Right lung (tissue), 5 donors: ENCODE results near the gene HGFAC. TPM values are rescaled to one million over a fixed set of nuclear protein-coding genes. Genes with fewer than 3 reads are reported as not detected.

Experiments
- polyA plus RNA-seq, 5 donors: library from polyadenylated mRNA; unstranded; fragments of 120-200 nt; gene quantifications; one replicate each; pipeline versions ENCODE4 v1.2.1 to v1.2.3, GENCODE V29; 2013; ENCODE audit warnings: inconsistent platforms in 1 of 5, low replicate concordance in 1 of 5; ENCODE audit not compliant: insufficient read length in 5 of 5, insufficient read depth in 1 of 5

The HGFAC gene
- polyA plus RNA-seq, 5 donors, result 0.41 to 1.7 (median 0.90) TPM

Other genes with a start within 250 kb of the HGFAC start
- under 1 TPM; 0.45 to 1.00 (median 0.85) TPM for gene MSANTD1, start 192.8 kb upstream of the HGFAC start, polyA plus RNA-seq
- gene RGS12, start 148.9 kb upstream of the HGFAC start, polyA plus RNA-seq, result 10 to 100 TPM; 51.1 to 71.5 (median 67.7) TPM
- gene DOK7, start 21.3 kb downstream of the HGFAC start, polyA plus RNA-seq, result 1 to 10 TPM in 2 of 5 donors, under 1 TPM in 3; 0.31 to 2.2 (median 0.59) TPM
- gene LRPAP1, start 90.5 kb downstream of the HGFAC start, polyA plus RNA-seq, result 100 to 1,000 TPM in 4 of 5 donors, 10 to 100 TPM in 1; 87.6 to 128 (median 101) TPM